HepG2 (cell line): ENCODE results near the gene CEP250.

ENCODE experiments used
- BHLHE40 ChIP-seq: IDR thresholded peaks from 2 replicates; pipeline ENCODE4 v1.6.1; 2011; ENCODE audit warnings: low read length, improper control_type of control experiment
- CHD2 ChIP-seq: IDR thresholded peaks from 2 replicates; pipeline ENCODE4 v1.6.1; 2011; ENCODE audit warnings: low read depth, low read length, improper control_type of control experiment
- CTCF ChIP-seq: sonication (generic); formaldehyde crosslinking; IDR thresholded peaks from 2 replicates; pipeline ENCODE4 v1.5.0; 2020; ENCODE audit warnings: mild to moderate bottlenecking, missing genetic modification reagents, moderate library complexity
- EP300 ChIP-seq, 3 experiments: sonication (generic) in 1 of 3; formaldehyde crosslinking in 1 of 3; IDR thresholded peaks; 2 replicates each; pipeline versions ENCODE4 v1.5.1 to v1.6.1; 2011 to 2020; ENCODE audit warnings: low read depth in 2 of 3, low read length in 2 of 3, borderline replicate concordance in 1 of 3, improper control_type of control experiment in 1 of 3, mild to moderate bottlenecking in 1 of 3, missing genetic modification reagents in 1 of 3, moderate library complexity in 1 of 3
- MBNL3 ChIP-seq: fragments of 250-450 bp; sonication (Bioruptor Pico); conservative IDR thresholded peaks from 2 replicates; pipeline ENCODE4 v1.8.0; 2022; ENCODE audit warnings: mild to moderate bottlenecking, inconsistent platforms
- MXD1 ChIP-seq: sonication (generic); formaldehyde crosslinking; IDR thresholded peaks from 2 replicates; pipeline ENCODE4 v1.4.0; 2020; ENCODE audit warnings: mild to moderate bottlenecking, missing genetic modification reagents
- MXI1 ChIP-seq: IDR thresholded peaks from 3 replicates; pipeline ENCODE4 v1.6.1; 2012; ENCODE audit warnings: low read depth, low read length, inconsistent platforms, borderline replicate concordance
- MYC ChIP-seq: sonication (generic); formaldehyde crosslinking; IDR thresholded peaks from 2 replicates; pipeline ENCODE4 v1.9.0; 2021; ENCODE audit warnings: missing genetic modification reagents, borderline replicate concordance
- POGZ ChIP-seq: sonication (generic); formaldehyde crosslinking; IDR thresholded peaks from 2 replicates; pipeline ENCODE4 v1.4.0; 2020; ENCODE audit warnings: mild to moderate bottlenecking, missing genetic modification reagents
- POLR2A ChIP-seq, 2 experiments: IDR thresholded peaks; 2 replicates each; pipeline ENCODE4 v1.6.1; 2011; ENCODE audit warnings: low read depth in 2 of 2, low read length in 2 of 2, mild to moderate bottlenecking in 1 of 2, moderate library complexity in 1 of 2; ENCODE audit not compliant: insufficient read depth in 1 of 2
- POLR2AphosphoS5 ChIP-seq: IDR thresholded peaks from 2 replicates; pipeline ENCODE4 v1.6.1; 2012; ENCODE audit warnings: low read depth, low read length
- ZNF775 ChIP-seq: sonication (generic); formaldehyde crosslinking; IDR thresholded peaks from 2 replicates; pipeline ENCODE4 v1.4.0; 2020; ENCODE audit warnings: missing genetic modification reagents, mild to moderate bottlenecking, moderate library complexity, borderline replicate concordance
- TF ChIP-seq, protein P1 (sequence below): sonication (generic); formaldehyde crosslinking; IDR thresholded peaks from 2 replicates; pipeline ENCODE4 v1.4.0; 2020; ENCODE audit warnings: missing genetic modification reagents

DNA sequence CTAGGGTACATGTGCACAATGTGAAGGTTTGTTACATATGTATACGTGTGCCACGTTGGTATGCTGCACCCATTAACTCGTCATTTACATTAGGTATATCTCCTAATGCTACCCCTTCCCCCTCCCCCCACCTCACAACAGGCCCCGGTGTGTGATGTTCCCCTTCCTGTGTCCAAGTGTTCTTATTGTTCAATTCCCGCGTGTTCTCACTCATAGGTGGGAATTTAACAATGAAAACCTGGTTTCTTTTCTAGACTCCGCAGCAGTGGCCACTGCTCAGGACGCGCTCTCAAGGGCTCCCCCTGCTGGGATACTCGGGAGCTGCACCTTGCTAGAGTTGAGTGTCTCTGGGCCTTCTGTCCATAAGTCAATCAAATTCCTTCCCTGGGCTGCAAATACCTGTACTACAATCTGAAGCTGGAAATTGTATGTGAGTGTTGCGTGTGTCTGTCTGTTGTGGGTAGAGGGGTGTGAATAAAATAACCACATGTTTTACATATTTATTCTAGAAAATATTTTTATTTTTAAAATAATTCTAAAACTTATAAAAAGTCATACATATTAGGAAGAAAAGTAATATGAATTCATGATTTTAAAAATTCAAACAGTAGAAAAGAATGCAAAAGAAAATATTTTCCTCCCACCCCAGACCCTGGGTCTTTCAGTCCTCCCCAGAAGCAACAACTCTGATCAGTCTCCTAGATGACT is 8.2 kb upstream of the CEP250 start:
- peak; percentile 95 for TF ChIP-seq CTCF (CRISPR knock-in tag)
- TF ChIP-seq BHLHE40, result no peak
- TF ChIP-seq MBNL3, result no peak
- peak; percentile 54 for TF ChIP-seq POLR2AphosphoS5
- TF ChIP-seq CHD2, result no peak
- no peak for TF ChIP-seq ZNF775 (CRISPR knock-in tag)
- TF ChIP-seq MXD1 (CRISPR knock-in tag), result no peak
- TF ChIP-seq MXI1, result no peak
- TF ChIP-seq MYC, result peak; percentile 29; the same call in 1 of the 2 replicates
- TF ChIP-seq, protein P1, sequence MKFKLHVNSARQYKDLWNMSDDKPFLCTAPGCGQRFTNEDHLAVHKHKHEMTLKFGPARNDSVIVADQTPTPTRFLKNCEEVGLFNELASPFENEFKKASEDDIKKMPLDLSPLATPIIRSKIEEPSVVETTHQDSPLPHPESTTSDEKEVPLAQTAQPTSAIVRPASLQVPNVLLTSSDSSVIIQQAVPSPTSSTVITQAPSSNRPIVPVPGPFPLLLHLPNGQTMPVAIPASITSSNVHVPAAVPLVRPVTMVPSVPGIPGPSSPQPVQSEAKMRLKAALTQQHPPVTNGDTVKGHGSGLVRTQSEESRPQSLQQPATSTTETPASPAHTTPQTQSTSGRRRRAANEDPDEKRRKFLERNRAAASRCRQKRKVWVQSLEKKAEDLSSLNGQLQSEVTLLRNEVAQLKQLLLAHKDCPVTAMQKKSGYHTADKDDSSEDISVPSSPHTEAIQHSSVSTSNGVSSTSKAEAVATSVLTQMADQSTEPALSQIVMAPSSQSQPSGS, result 0 out of 2 replicates have a peak, but pooled peaks have one; percentile 43
- TF ChIP-seq POGZ (CRISPR knock-in tag), result no peak
- TF ChIP-seq POLR2A (IDR thresholded peaks at IDR 0.05; ENCODE audit: insufficient read depth in 1 of 2, low read depth in 2 of 2, low read length in 2 of 2), result peak in 1 of 2 experiments; percentile 48; a peak in 2 of 4 replicates
- no peak for TF ChIP-seq EP300 (IDR thresholded peaks at IDR 0.05; ENCODE audit: low read depth in 2 of 2, low read length in 2 of 2)
- TF ChIP-seq EP300 (CRISPR knock-in tag; IDR thresholded peaks at IDR 0.05; ENCODE audit: borderline replicate concordance), result 0 out of 2 replicates have a peak, but pooled peaks have one; percentile 22
